ENCODE measurements around the gene SUV39H2. TPM values are rescaled to one million over a fixed set of nuclear protein-coding genes. Genes with fewer than 3 reads are reported as not detected.
"Not testable (repeated sequence)": the region's sequence is repeated elsewhere in the genome, so short reads cannot be mapped to it uniquely, and the experiment has no call there.

The SUV39H2 gene
- polyA plus RNA-seq, 1 donor from 2014 or later = 19.4 TPM

DNA sequence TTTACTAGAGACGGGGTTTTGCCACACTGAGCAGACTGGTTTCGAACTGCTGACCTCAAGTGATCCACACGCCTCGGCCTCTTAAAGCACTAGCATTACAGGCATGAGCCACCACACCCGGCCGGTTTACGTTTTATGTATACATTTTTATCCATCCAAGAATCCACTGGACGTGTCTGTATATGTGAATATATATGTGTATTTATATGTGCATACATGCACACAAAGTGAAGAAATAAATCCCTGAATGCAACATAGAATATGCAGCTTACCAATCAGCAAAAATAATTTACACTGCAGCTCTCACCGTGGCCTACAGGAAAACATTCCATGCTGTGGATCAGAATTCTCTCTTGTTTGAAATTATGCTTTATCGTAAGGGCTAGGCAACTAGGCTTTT, 51.9 kb downstream of the SUV39H2 start:
- Histone ChIP-seq H3K9ac (ENCODE audit: low read length) (no peak overlapping the region), H3K79me2 (replicated peaks; ENCODE audit: insufficient read depth, low read length) (no peaks in the 10 kb centered on the region), H3K27ac (ENCODE audit: low read length) (no peak overlapping the region), H3K4me2 (ENCODE audit: low read length) (no peak overlapping the region), H3K9me2 (ENCODE audit: insufficient read depth, low read length) (no peaks in the 10 kb centered on the region), H3F3A (ENCODE audit: insufficient read depth, low read length, poor library complexity, severe bottlenecking) (no peaks in the 10 kb centered on the region), H2AFZ (ENCODE audit: low read depth, low read length) (no peak overlapping the region), H3K27me3 (ENCODE audit: insufficient read depth, low read depth, low read length) (no peaks in the 10 kb centered on the region), H4K20me1 (ENCODE audit: insufficient read depth) (no peaks in the 10 kb centered on the region), H3K4me3 (ENCODE audit: low read length) (no peak overlapping the region), H3K9me3 (ENCODE audit: low read length) (no peaks in the 10 kb centered on the region), H3K36me3 (ENCODE audit: insufficient read depth, low read length) (no peaks in the 10 kb centered on the region)
- TF ChIP-seq POLR2AphosphoS5 (IDR thresholded peaks at IDR 0.05) (no peak), TAF1 (IDR thresholded peaks at IDR 0.05; ENCODE audit: low read depth) (no peak), MXI1 (conservative IDR thresholded peaks at IDR 0.05; ENCODE audit: poor library complexity, severe bottlenecking) (no peak), SMC3 (conservative IDR thresholded peaks at IDR 0.05; ENCODE audit: poor library complexity) (no peak), RAD21 (conservative IDR thresholded peaks at IDR 0.05) (no peak), EZH2 (IDR thresholded peaks at IDR 0.05; ENCODE audit: borderline replicate concordance, insufficient read depth, low read length, poor library complexity, severe bottlenecking) (no peak), EP300 (conservative IDR thresholded peaks at IDR 0.05; ENCODE audit: poor library complexity, severe bottlenecking) (no peak)
- TF ChIP-seq, protein P1, sequence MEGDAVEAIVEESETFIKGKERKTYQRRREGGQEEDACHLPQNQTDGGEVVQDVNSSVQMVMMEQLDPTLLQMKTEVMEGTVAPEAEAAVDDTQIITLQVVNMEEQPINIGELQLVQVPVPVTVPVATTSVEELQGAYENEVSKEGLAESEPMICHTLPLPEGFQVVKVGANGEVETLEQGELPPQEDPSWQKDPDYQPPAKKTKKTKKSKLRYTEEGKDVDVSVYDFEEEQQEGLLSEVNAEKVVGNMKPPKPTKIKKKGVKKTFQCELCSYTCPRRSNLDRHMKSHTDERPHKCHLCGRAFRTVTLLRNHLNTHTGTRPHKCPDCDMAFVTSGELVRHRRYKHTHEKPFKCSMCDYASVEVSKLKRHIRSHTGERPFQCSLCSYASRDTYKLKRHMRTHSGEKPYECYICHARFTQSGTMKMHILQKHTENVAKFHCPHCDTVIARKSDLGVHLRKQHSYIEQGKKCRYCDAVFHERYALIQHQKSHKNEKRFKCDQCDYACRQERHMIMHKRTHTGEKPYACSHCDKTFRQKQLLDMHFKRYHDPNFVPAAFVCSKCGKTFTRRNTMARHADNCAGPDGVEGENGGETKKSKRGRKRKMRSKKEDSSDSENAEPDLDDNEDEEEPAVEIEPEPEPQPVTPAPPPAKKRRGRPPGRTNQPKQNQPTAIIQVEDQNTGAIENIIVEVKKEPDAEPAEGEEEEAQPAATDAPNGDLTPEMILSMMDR (IDR thresholded peaks at IDR 0.05; ENCODE audit: poor library complexity, severe bottlenecking) = no peak
- TF ChIP-seq, protein P2, sequence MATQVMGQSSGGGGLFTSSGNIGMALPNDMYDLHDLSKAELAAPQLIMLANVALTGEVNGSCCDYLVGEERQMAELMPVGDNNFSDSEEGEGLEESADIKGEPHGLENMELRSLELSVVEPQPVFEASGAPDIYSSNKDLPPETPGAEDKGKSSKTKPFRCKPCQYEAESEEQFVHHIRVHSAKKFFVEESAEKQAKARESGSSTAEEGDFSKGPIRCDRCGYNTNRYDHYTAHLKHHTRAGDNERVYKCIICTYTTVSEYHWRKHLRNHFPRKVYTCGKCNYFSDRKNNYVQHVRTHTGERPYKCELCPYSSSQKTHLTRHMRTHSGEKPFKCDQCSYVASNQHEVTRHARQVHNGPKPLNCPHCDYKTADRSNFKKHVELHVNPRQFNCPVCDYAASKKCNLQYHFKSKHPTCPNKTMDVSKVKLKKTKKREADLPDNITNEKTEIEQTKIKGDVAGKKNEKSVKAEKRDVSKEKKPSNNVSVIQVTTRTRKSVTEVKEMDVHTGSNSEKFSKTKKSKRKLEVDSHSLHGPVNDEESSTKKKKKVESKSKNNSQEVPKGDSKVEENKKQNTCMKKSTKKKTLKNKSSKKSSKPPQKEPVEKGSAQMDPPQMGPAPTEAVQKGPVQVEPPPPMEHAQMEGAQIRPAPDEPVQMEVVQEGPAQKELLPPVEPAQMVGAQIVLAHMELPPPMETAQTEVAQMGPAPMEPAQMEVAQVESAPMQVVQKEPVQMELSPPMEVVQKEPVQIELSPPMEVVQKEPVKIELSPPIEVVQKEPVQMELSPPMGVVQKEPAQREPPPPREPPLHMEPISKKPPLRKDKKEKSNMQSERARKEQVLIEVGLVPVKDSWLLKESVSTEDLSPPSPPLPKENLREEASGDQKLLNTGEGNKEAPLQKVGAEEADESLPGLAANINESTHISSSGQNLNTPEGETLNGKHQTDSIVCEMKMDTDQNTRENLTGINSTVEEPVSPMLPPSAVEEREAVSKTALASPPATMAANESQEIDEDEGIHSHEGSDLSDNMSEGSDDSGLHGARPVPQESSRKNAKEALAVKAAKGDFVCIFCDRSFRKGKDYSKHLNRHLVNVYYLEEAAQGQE (IDR thresholded peaks at IDR 0.05; ENCODE audit: borderline replicate concordance) = no peak

DNA sequence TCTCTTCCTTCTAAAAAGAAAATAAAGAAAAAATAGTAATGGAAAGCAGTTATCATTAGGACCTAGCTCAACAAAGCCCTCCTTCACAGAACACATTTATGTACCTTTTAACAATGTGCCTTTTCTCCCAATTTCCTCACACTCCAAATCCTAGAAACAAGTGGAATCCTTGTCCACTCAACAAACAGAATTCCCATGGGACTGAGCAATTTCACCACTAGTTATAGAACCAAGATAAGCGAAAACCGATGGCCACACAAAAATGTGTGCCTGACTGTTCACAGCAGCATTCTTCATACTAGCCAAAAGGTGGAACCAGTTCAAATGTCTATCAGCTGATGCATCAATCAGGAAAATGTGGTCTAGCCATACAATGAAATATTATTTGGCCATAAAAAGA, 57.9 kb downstream of the SUV39H2 start:
- Histone ChIP-seq H3K79me2 (replicated peaks; ENCODE audit: insufficient read depth, low read length) (no peaks in the 10 kb centered on the region), H3K27ac (ENCODE audit: low read length) (no peak overlapping the region), H4K20me1 (ENCODE audit: insufficient read depth) (no peaks in the 10 kb centered on the region), H3K9me3 (ENCODE audit: low read length) (no peaks in the 10 kb centered on the region), H3K36me3 (ENCODE audit: insufficient read depth, low read length) (no peaks in the 10 kb centered on the region), H3K9me2 (ENCODE audit: insufficient read depth, low read length) (no peaks in the 10 kb centered on the region), H3K4me3 (ENCODE audit: low read length) (no peak overlapping the region), H3K27me3 (ENCODE audit: insufficient read depth, low read depth, low read length) (no peaks in the 10 kb centered on the region), H3K4me2 (ENCODE audit: low read length) (no peak overlapping the region), H3F3A (ENCODE audit: insufficient read depth, low read length, poor library complexity, severe bottlenecking) (no peaks in the 10 kb centered on the region), H2AFZ (ENCODE audit: low read depth, low read length) (no peak overlapping the region), H3K9ac (ENCODE audit: low read length) (no peak overlapping the region)
- TF ChIP-seq SMC3 (conservative IDR thresholded peaks at IDR 0.05; ENCODE audit: poor library complexity) (no peak), RAD21 (conservative IDR thresholded peaks at IDR 0.05) (no peak), EZH2 (IDR thresholded peaks at IDR 0.05; ENCODE audit: borderline replicate concordance, insufficient read depth, low read length, poor library complexity, severe bottlenecking) (no peak), POLR2AphosphoS5 (IDR thresholded peaks at IDR 0.05) (no peak), TAF1 (IDR thresholded peaks at IDR 0.05; ENCODE audit: low read depth) (no peak), MXI1 (conservative IDR thresholded peaks at IDR 0.05; ENCODE audit: poor library complexity, severe bottlenecking) (no peak), EP300 (conservative IDR thresholded peaks at IDR 0.05; ENCODE audit: poor library complexity, severe bottlenecking) (no peak)
- TF ChIP-seq, protein P1 (IDR thresholded peaks at IDR 0.05; ENCODE audit: poor library complexity, severe bottlenecking) = no peak
- TF ChIP-seq, protein P2 (IDR thresholded peaks at IDR 0.05; ENCODE audit: borderline replicate concordance) = no peak

DNA sequence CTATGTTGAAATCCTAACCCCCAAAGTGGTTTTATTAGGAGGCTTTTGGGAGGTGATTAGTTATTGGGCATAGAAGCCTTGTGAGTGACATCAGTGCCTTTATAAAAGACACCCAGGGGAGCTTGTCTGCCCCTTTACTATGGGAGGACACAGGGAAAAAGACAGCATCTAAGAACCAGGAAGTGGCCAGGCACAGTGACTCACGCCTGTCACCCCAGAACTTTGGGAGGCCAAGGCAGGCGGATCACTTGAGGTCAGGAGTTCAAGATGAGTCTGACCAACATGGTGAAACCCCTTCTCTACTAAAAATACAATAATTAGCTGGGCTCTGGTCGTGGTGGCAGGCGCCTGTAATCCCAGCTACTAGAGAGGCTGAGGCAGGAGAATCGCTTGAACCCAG, 60.3 kb downstream of the SUV39H2 start:
- not testable (repeated sequence) for H3K9ac ChIP-seq (ENCODE audit: low read length); H3K79me2 ChIP-seq (replicated peaks; ENCODE audit: insufficient read depth, low read length); H3K36me3 ChIP-seq (ENCODE audit: insufficient read depth, low read length); H3K9me3 ChIP-seq (ENCODE audit: low read length); H3F3A ChIP-seq (ENCODE audit: insufficient read depth, low read length, poor library complexity, severe bottlenecking); H3K9me2 ChIP-seq (ENCODE audit: insufficient read depth, low read length); H3K4me3 ChIP-seq (ENCODE audit: low read length); H4K20me1 ChIP-seq (ENCODE audit: insufficient read depth); H2AFZ ChIP-seq (ENCODE audit: low read depth, low read length); H3K27ac ChIP-seq (ENCODE audit: low read length); H3K27me3 ChIP-seq (ENCODE audit: insufficient read depth, low read depth, low read length); H3K4me2 ChIP-seq (ENCODE audit: low read length)

All from neural cell (in vitro differentiated cells).